Measurements from ENCODE around the gene COL6A3. TPM values are rescaled to one million over a fixed set of nuclear protein-coding genes. Genes with fewer than 3 reads are reported as not detected.

The COL6A3 gene
- total and polyA plus RNA-seq, 2 donors (not counting 1 experiment from before 2014, with no cell fraction given) = 0.01 to 0.10 TPM

- Histone ChIP-seq H3K27ac (ENCODE audit: low read length in 2 of 2) (no peak overlapping the region), H4K20me1 (ENCODE audit: control insufficient read depth, insufficient read depth, low read length, poor library complexity, severe bottlenecking) (no peaks in the 10 kb centered on the region), H2AFZ (ENCODE audit: insufficient read depth, low read depth, low read length, poor library complexity, severe bottlenecking) (no peak overlapping the region), H3K36me3 (replicated peaks in 1 of 2; ENCODE audit: control extremely low read depth in 1 of 2, control insufficient read depth in 1 of 2, extremely low read depth in 1 of 2, insufficient read depth in 2 of 2, low read length in 1 of 2) (no peaks in the 10 kb centered on the region), H3K4me2 (replicated peaks; ENCODE audit: low read depth, low read length, poor library complexity, severe bottlenecking) (no peak overlapping the region), H3K4me3 (ENCODE audit: control extremely low read depth in 1 of 5, extremely low read depth in 1 of 5, insufficient read depth in 1 of 5, low read depth in 2 of 5, low read length in 4 of 5) (no peak overlapping the region), H3K27me3 (replicated peaks in 1 of 4; ENCODE audit: control extremely low read depth in 1 of 4, control insufficient read depth in 3 of 4, insufficient read depth in 4 of 4, low read length in 3 of 4) (peaks cover 0 to 15% (median 3%) of the 10 kb centered on the region in 4 experiments), H3K79me2 (ENCODE audit: control insufficient read depth, insufficient read depth, low read length) (no peaks in the 10 kb centered on the region), H3K9me3 (ENCODE audit: control extremely low read depth in 1 of 3, control insufficient read depth in 2 of 3, insufficient read depth in 1 of 3, low read length in 2 of 3) (peaks cover 0 to 3% (median 2%) of the 10 kb centered on the region in 3 donors), H3K4me1 (ENCODE audit: control insufficient read depth in 2 of 2, insufficient read depth in 2 of 2, low read length in 2 of 2) (no peaks in the 10 kb centered on the region), H3K9ac (ENCODE audit: low read length) (no peak overlapping the region)
- DNase-seq (no peak), ATAC-seq (ENCODE audit: low read depth) (no peak)
- Mint-ChIP-seq H3K27me3 (peaks cover 15% of the 10 kb centered on the region), H3K4me1 (no peaks in the 10 kb centered on the region), H3K9me3 (ENCODE audit: insufficient read depth) (no peaks in the 10 kb centered on the region), H3K27ac (no peak overlapping the region), H3K4me3 (no peak overlapping the region)
- TF ChIP-seq EZH2 (IDR thresholded peaks at IDR 0.05; ENCODE audit: borderline replicate concordance, insufficient read depth, low read depth, low read length, poor library complexity, severe bottlenecking) = no peak
- no peak for TF ChIP-seq CTCF (IDR thresholded peaks at IDR 0.05)
- intact Hi-C loops (cut with micrococcal nuclease) = no loop called here
- ChIA-PET CTCF (no interaction called here), POLR2A (no interaction called here)
- 96% methylated on average over 4 of the region's 10 CpGs for WGBS (ENCODE audit: insufficient coverage)
Measured at GRCh38 chr2:237295889-237296480, 118.0 kb downstream of the COL6A3 start.

DNA sequence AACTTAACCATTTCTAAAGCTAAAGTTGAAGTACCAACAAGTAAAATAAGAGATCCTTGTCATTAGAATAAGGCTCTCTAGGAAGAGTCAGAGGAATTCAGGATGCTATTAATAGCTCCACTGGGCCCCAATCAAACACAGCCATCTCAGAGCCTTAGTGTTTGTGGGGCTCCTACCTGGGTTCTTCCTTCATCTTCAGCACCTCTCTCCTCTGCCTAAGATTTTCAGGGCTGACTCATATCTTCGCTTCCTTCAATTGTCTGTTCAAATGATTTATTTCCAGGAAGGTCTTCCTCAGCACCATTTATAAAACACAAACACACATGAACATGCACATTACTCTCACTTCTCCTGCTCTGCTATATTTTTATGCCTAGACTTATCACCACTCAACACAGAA lies 119.5 kb downstream of the COL6A3 start:
- Histone ChIP-seq H2AFZ (ENCODE audit: insufficient read depth, low read depth, low read length, poor library complexity, severe bottlenecking) (no peak overlapping the region), H3K79me2 (ENCODE audit: control insufficient read depth, insufficient read depth, low read length) (no peaks in the 10 kb centered on the region), H3K27ac (ENCODE audit: low read length in 2 of 2) (no peak overlapping the region), H3K4me1 (ENCODE audit: control insufficient read depth in 2 of 2, insufficient read depth in 2 of 2, low read length in 2 of 2) (no peaks in the 10 kb centered on the region), H3K9ac (ENCODE audit: low read length) (no peak overlapping the region), H3K27me3 (replicated peaks in 1 of 4; ENCODE audit: control extremely low read depth in 1 of 4, control insufficient read depth in 3 of 4, insufficient read depth in 4 of 4, low read length in 3 of 4) (peaks cover 0 to 19% (median 8%) of the 10 kb centered on the region in 4 experiments), H3K36me3 (replicated peaks in 1 of 2; ENCODE audit: control extremely low read depth in 1 of 2, control insufficient read depth in 1 of 2, extremely low read depth in 1 of 2, insufficient read depth in 2 of 2, low read length in 1 of 2) (no peaks in the 10 kb centered on the region), H3K4me2 (replicated peaks; ENCODE audit: low read depth, low read length, poor library complexity, severe bottlenecking) (no peak overlapping the region), H3K4me3 (ENCODE audit: control extremely low read depth in 1 of 5, extremely low read depth in 1 of 5, insufficient read depth in 1 of 5, low read depth in 2 of 5, low read length in 4 of 5) (no peak overlapping the region), H3K9me3 (ENCODE audit: control extremely low read depth in 1 of 3, control insufficient read depth in 2 of 3, insufficient read depth in 1 of 3, low read length in 2 of 3) (peaks cover 0 to 3% (median 2%) of the 10 kb centered on the region in 3 donors), H4K20me1 (ENCODE audit: control insufficient read depth, insufficient read depth, low read length, poor library complexity, severe bottlenecking) (no peaks in the 10 kb centered on the region)
- WGBS (ENCODE audit: insufficient coverage) = no CpG with 5 or more reads among the region's 1 CpG
- ATAC-seq (ENCODE audit: low read depth) = no peak
- H3K27ac Mint-ChIP-seq = no peak overlapping the region
- DNase-seq = no peak
- POLR2A ChIA-PET = no interaction called here
- H3K27me3 Mint-ChIP-seq = peaks cover 18% of the 10 kb centered on the region
- TF ChIP-seq EZH2 (IDR thresholded peaks at IDR 0.05; ENCODE audit: borderline replicate concordance, insufficient read depth, low read depth, low read length, poor library complexity, severe bottlenecking) (no peak), CTCF (IDR thresholded peaks at IDR 0.05) (no peak)
- intact Hi-C loops (cut with micrococcal nuclease) = no loop called here
- H3K9me3 Mint-ChIP-seq (ENCODE audit: insufficient read depth) = no peaks in the 10 kb centered on the region
- no peaks in the 10 kb centered on the region for H3K4me1 Mint-ChIP-seq
- no peak overlapping the region for H3K4me3 Mint-ChIP-seq
- CTCF ChIA-PET = no interaction called here
